ENCODE measurements around the gene ARRDC3.
"Not testable (repeated sequence)": the region's sequence is repeated elsewhere in the genome, so short reads cannot be mapped to it uniquely, and the experiment has no call there.

ARRDC3 gene

DNA sequence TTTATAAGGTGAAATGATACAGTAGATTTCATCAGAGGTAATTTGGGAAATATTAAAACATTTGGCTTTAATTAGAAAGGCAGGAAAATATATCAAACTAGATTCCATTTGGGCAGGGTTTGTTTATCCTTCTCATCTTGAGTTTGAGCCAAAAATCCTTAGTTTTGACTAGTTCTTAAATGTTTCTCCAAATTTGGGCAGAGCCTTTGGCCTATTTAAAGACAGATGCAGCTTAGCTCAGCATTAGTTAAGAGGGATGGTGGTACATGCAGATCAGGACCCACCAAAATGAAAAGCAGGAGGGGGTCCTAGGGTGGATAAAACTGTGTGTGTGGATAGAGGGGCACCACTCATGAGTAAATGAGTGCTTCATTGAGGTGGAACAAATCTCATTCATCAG lies 20.3 kb upstream of the ARRDC3 start:
- DNase-seq (ENCODE audit: low read depth): peak; percentile 11
- TF ChIP-seq, protein P1, sequence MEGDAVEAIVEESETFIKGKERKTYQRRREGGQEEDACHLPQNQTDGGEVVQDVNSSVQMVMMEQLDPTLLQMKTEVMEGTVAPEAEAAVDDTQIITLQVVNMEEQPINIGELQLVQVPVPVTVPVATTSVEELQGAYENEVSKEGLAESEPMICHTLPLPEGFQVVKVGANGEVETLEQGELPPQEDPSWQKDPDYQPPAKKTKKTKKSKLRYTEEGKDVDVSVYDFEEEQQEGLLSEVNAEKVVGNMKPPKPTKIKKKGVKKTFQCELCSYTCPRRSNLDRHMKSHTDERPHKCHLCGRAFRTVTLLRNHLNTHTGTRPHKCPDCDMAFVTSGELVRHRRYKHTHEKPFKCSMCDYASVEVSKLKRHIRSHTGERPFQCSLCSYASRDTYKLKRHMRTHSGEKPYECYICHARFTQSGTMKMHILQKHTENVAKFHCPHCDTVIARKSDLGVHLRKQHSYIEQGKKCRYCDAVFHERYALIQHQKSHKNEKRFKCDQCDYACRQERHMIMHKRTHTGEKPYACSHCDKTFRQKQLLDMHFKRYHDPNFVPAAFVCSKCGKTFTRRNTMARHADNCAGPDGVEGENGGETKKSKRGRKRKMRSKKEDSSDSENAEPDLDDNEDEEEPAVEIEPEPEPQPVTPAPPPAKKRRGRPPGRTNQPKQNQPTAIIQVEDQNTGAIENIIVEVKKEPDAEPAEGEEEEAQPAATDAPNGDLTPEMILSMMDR (conservative IDR thresholded peaks at IDR 0.05; ENCODE audit: low read depth, low read length): no peak
- no peak overlapping the region for H3K4me3 ChIP-seq (ENCODE audit: low read depth, low read length)

DNA sequence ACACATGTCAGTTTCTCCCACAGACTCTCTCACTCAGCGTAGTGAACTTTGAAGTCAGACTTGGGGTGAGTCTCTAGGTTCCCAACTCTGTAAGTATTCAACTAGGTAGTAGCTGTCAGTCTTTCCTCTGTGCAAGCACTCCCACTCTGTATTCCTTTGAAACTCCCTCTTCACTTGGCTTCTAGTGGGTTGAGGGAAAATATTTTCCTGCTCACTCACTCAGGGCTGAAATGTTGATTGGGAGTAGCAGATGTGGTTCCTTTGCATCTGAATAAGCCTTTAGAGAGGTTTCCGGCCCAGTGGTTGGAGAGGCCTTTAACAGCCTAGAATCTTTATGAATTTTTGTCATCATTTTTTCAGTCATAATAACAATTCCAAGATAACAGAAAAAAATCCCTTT lies 18.1 kb upstream of the ARRDC3 start:
- no peak overlapping the region for H3K4me3 ChIP-seq (ENCODE audit: low read depth, low read length)
- TF ChIP-seq, protein P1 (conservative IDR thresholded peaks at IDR 0.05; ENCODE audit: low read depth, low read length): no peak
- no peak for DNase-seq (ENCODE audit: low read depth)

DNA sequence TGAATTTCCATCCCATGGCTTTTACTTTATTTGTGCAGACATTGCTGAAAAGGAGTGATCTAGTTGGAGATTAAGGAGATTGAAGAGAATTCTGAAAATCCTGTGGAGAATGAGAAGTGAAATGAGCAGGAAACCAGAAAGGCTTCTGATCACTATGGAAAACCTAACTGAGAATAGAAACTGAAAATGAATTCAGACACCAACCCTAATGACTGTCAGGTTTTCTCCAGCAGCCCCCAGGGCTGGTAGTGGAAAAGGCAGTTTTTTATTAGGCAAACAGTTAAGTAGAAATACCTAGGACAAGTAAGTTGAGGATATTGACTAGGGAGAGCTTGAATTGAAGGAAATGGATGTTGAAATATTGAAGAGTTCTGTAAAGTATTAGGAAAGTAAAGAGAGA lies 14.7 kb upstream of the ARRDC3 start:
- no peak for DNase-seq (ENCODE audit: low read depth)
- H3K4me3 ChIP-seq (ENCODE audit: low read depth, low read length): no peak overlapping the region
- TF ChIP-seq, protein P1 (conservative IDR thresholded peaks at IDR 0.05; ENCODE audit: low read depth, low read length): no peak

DNA sequence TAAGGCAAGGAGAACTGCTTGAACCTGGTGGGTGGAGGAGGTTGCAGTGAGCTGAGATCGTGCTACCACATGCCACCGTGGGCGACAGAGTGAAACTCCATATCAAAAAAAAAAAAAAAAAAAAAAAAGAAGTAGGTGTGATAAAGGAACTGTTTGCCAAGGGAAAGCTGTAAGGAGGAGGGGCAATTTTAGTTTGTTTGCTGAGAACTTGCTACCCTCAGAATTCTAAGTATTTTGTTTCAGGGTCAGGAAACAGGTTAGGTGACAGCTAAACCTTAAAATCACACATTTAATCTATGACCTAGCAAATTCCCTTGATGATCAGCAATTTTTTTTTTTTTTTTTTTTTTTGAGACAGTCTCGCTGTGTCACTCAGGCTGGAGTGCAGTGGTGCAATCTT lies 7.2 kb upstream of the ARRDC3 start:
- no peak for DNase-seq (ENCODE audit: low read depth)
- TF ChIP-seq, protein P1 (conservative IDR thresholded peaks at IDR 0.05; ENCODE audit: low read depth, low read length): no peak
- H3K4me3 ChIP-seq (ENCODE audit: low read depth, low read length): no peak overlapping the region

DNA sequence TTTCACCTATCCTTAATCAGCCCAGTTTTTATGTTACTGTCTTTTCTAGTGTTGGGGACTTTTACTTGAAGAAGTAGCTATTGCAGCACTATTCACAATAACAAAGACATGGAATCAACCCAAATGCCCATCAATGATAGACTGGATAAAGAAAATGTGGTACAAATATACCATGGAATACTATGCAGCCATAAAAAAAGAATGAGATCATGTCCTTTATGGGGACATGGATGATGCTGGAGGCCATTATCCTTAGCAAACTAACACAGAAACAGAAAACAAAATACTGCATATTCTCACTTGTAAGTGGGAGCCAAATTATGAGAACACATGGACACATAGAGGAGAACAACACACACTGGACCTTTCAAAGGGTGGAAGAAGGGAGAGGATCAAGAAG lies 6.4 kb upstream of the ARRDC3 start:
- DNase-seq (ENCODE audit: low read depth); H3K4me3 ChIP-seq (ENCODE audit: low read depth, low read length): not testable (repeated sequence)

DNA sequence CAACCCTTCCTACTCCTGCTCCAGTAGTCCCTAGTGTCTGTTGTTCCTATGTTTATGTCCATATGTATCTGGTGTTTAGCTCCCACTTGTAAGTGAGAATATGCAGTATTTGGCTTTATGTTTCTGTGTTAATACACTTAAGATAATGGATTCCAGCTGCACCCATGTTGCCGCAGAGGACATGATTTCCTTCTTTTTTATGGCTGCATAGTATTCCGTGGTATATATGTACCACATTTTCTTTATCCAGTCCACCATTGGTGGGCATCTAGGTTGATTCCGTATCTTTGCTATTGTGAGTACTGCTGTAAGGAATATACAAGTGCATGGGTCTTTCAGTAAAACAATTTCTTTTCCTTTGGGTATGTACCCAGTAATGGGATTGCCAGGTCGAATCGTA lies 5.2 kb upstream of the ARRDC3 start:
- TF ChIP-seq, protein P1 (conservative IDR thresholded peaks at IDR 0.05; ENCODE audit: low read depth, low read length): no peak
- no peak overlapping the region for H3K4me3 ChIP-seq (ENCODE audit: low read depth, low read length)
- DNase-seq (ENCODE audit: low read depth): no peak

DNA sequence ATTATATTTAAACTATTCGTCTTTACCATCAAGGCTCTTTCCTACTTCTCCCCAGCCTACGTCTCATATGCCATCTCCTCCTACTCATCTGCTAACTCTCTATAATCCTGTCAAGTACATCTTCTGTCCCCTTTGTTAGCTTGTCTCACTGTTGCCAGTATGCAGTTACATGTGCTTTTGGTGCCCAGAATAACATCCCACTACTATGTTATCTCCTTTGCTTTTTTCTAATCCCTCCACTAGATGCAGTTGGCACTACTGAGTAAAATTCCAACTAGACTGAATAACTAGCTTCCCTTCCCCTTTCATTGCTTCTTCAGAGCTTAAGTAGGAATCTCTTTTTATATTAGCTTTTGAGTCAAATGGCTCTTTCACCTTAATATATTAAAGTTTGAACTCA lies 3.0 kb upstream of the ARRDC3 start:
- TF ChIP-seq, protein P1 (conservative IDR thresholded peaks at IDR 0.05; ENCODE audit: low read depth, low read length): peak; percentile 22
- DNase-seq (ENCODE audit: low read depth): no peak
- H3K4me3 ChIP-seq (ENCODE audit: low read depth, low read length): no peak overlapping the region

DNA sequence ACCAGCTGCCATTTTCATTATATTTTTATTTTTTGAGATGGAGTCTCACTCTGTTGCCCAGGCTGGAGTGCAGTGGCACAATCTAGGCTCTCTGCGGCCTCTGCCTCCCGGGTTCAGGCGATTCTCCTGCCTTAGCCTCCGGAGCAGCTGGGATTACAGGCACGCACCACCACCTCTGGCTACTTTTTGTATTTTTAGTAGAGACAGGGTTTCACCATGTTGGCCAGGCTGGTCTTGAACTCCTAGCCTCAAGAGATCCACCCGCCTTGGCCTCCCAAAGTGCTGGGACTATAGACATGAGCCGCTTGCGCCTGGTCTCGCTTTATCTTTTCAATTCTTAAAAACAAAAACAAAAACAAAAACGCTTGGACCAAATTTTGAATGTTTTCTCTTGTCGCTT lies 2.5 kb upstream of the ARRDC3 start:
- H3K4me3 ChIP-seq (ENCODE audit: low read depth, low read length); DNase-seq (ENCODE audit: low read depth): not testable (repeated sequence)
